GM18870 (cell line): Measurements from ENCODE around the gene SERINC5.
"Not testable (repeated sequence)": the region's sequence is repeated elsewhere in the genome, so short reads cannot be mapped to it uniquely, and the experiment has no call there.

ENCODE experiments used
- ATAC-seq: cut with Tn5 transposase; IDR thresholded peaks from one replicate; pipeline ENCODE4 v1.9.1; 2021; ENCODE audit warnings: moderate library complexity; ENCODE audit not compliant: unreplicated experiment

SERINC5 gene

GRCh38 chr5:80204808-80205614, 50.8 kb downstream of the SERINC5 start:
- ATAC-seq, result no peak

- not testable (repeated sequence) for ATAC-seq
Measured at GRCh38 chr5:80201763-80202162, 54.1 kb downstream of the SERINC5 start.

GRCh38 chr5:80198920-80199319, 56.9 kb downstream of the SERINC5 start:
- ATAC-seq, result no peak

- ATAC-seq, result no peak
Measured at GRCh38 chr5:80198399-80198798, 57.4 kb downstream of the SERINC5 start.

GRCh38 chr5:80195837-80196400, 59.9 kb downstream of the SERINC5 start:
- no peak for ATAC-seq

- no peak for ATAC-seq
Measured at GRCh38 chr5:80194468-80194867, 61.4 kb downstream of the SERINC5 start.

- ATAC-seq, result no peak
Measured at GRCh38 chr5:80193401-80193800, 62.4 kb downstream of the SERINC5 start.

- no peak for ATAC-seq
Measured at GRCh38 chr5:80192507-80193241, 63.2 kb downstream of the SERINC5 start.

GRCh38 chr5:80191991-80192398, 63.9 kb downstream of the SERINC5 start:
- ATAC-seq, result no peak

GRCh38 chr5:80191397-80191796, 64.5 kb downstream of the SERINC5 start:
- ATAC-seq, result no peak

GRCh38 chr5:80190960-80191359, 64.9 kb downstream of the SERINC5 start:
- ATAC-seq, result no peak

- no peak for ATAC-seq
Measured at GRCh38 chr5:80189701-80190100, 66.1 kb downstream of the SERINC5 start.

- no peak for ATAC-seq
Measured at GRCh38 chr5:80189201-80189600, 66.6 kb downstream of the SERINC5 start.

- no peak for ATAC-seq
Measured at GRCh38 chr5:80187421-80188090, 68.3 kb downstream of the SERINC5 start.

GRCh38 chr5:80185535-80185934, 70.3 kb downstream of the SERINC5 start:
- not testable (repeated sequence) for ATAC-seq

GRCh38 chr5:80185095-80185494, 70.8 kb downstream of the SERINC5 start:
- no peak for ATAC-seq

GRCh38 chr5:80184235-80185023, 71.4 kb downstream of the SERINC5 start:
- ATAC-seq, result no peak

GRCh38 chr5:80183728-80184234, 72.1 kb downstream of the SERINC5 start:
- not testable (repeated sequence) for ATAC-seq

- ATAC-seq, result no peak
Measured at GRCh38 chr5:80182809-80183580, 72.9 kb downstream of the SERINC5 start.
